Mammary epithelial cell (primary cell): Measurements from ENCODE around the gene XCR1.

Experiments used
- EZH2 ChIP-seq: IDR thresholded peaks from 2 replicates; pipeline ENCODE4 v1.6.1; 2012; ENCODE audit warnings: low read length, inconsistent platforms, borderline replicate concordance
- TF ChIP-seq, protein P1 (sequence below), 2 donors: IDR thresholded peaks in 1 of 2; conservative IDR thresholded peaks in 1 of 2; 2 replicates each; pipeline ENCODE4 v1.5.1; 2011 to 2012; ENCODE audit warnings: inconsistent platforms in 2 of 2, low read length in 2 of 2, mild to moderate bottlenecking in 2 of 2, control low read depth in 1 of 2, low read depth in 1 of 2; ENCODE audit not compliant: insufficient read depth in 1 of 2; ENCODE audit errors: extremely low read depth in 1 of 2

DNA sequence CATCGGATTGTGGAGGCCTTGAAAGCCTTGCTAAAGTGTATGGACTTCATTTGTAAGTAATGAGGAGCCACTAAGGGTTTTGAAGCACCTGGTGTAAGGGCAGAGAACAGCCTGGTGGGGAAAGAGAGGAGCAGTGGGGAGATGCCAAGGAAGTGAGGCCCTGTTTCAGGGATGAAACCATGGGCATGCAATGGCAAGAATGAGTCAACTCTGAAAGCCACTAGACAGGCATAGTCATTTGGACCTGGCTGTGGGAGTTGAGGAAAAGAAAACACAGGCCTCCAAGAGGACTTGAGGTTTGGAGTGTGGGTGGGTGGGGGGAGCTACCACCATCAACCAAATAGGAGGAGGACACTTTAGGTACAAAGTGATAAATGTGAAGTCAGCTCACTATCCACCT is 7.6 kb downstream of the XCR1 start:
- TF ChIP-seq, protein P1, sequence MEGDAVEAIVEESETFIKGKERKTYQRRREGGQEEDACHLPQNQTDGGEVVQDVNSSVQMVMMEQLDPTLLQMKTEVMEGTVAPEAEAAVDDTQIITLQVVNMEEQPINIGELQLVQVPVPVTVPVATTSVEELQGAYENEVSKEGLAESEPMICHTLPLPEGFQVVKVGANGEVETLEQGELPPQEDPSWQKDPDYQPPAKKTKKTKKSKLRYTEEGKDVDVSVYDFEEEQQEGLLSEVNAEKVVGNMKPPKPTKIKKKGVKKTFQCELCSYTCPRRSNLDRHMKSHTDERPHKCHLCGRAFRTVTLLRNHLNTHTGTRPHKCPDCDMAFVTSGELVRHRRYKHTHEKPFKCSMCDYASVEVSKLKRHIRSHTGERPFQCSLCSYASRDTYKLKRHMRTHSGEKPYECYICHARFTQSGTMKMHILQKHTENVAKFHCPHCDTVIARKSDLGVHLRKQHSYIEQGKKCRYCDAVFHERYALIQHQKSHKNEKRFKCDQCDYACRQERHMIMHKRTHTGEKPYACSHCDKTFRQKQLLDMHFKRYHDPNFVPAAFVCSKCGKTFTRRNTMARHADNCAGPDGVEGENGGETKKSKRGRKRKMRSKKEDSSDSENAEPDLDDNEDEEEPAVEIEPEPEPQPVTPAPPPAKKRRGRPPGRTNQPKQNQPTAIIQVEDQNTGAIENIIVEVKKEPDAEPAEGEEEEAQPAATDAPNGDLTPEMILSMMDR (conservative IDR thresholded peaks at IDR 0.05 in 1 of 2, IDR thresholded peaks at IDR 0.05 in 1 of 2; ENCODE audit: extremely low read depth in 1 of 2, insufficient read depth in 1 of 2, low read depth in 1 of 2, low read length in 2 of 2): no peak
- no peak for TF ChIP-seq EZH2
